A549 treated with DMSO at 1 μM for 4 hours (cell line): ENCODE measurements around the gene KRTAP1-1. TPM values are rescaled to one million over a fixed set of nuclear protein-coding genes. Genes with fewer than 3 reads are reported as not detected.

Experiments used
- total RNA-seq: library from RNA; stranded (reverse); fragments of 200-300 nt; extraction: Qiagen RNA extraction; gene quantifications from 5 replicates; pipeline ENCODE4 v1.2.3, GENCODE V29; 2022; ENCODE audit warnings: low read depth

The KRTAP1-1 gene
- total RNA-seq, result not detected in 5 replicates

GRCh38 chr17:41040783-41041571 lies at the start of gene KRTAP1-1:
TSS of gene KRTAP1-1 (minus strand) at chr17:41041450. CDS start at chr17:41041397, 53 bp downstream.

GRCh38 chr17:41084100-41084856 lies 43.0 kb upstream of the KRTAP1-1 start, which contains the start of gene KRTAP4-7:
TSS of gene KRTAP4-7 (plus strand) at chr17:41084150. CDS start at chr17:41084207, 57 bp downstream.

GRCh38 chr17:41065829-41066624 lies 24.8 kb upstream of the KRTAP1-1 start, which contains the start of gene KRTAP2-4:
TSS of gene KRTAP2-4 (minus strand) at chr17:41065879. CDS start at chr17:41065845, 34 bp downstream.

GRCh38 chr17:41060052-41060604 lies 18.9 kb upstream of the KRTAP1-1 start, which contains the start of gene KRTAP2-3:
TSS of gene KRTAP2-3 (minus strand) at chr17:41060114. CDS start at chr17:41060050, 64 bp downstream.

GRCh38 chr17:41055130-41055529 lies 13.9 kb upstream of the KRTAP1-1 start, which contains the start of gene KRTAP2-2:
TSS of gene KRTAP2-2 (minus strand) at chr17:41055230. CDS start at chr17:41055211, 19 bp downstream.

GRCh38 chr17:41046735-41047465 lies 5.7 kb upstream of the KRTAP1-1 start, which contains the start of gene KRTAP2-1:
TSS of gene KRTAP2-1 (minus strand) at chr17:41047316. CDS start at chr17:41047267, 49 bp downstream.

GRCh38 chr17:41034346-41034935 lies 6.8 kb downstream of the KRTAP1-1 start, which contains the start of gene KRTAP1-3:
TSS of gene KRTAP1-3 (minus strand) at chr17:41034874. CDS start at chr17:41034821, 53 bp downstream.

GRCh38 chr17:41029633-41030245 lies 11.5 kb downstream of the KRTAP1-1 start, which contains the start of gene KRTAP1-4:
TSS of gene KRTAP1-4 (minus strand) at chr17:41030195. CDS start at chr17:41030078, 117 bp downstream.

GRCh38 chr17:41026715-41027471 lies 14.4 kb downstream of the KRTAP1-1 start, which contains the start of gene KRTAP1-5:
TSS of gene KRTAP1-5 (minus strand) at chr17:41027208. CDS start at chr17:41027155, 53 bp downstream.

GRCh38 chr17:41008811-41009210 lies 32.4 kb downstream of the KRTAP1-1 start, which contains the start of gene KRTAP3-1:
TSS of gene KRTAP3-1 (minus strand) at chr17:41009128. CDS start at chr17:41009074, 54 bp downstream.

GRCh38 chr17:40999563-40999962 lies 41.7 kb downstream of the KRTAP1-1 start, which contains the start of gene KRTAP3-2:
TSS of gene KRTAP3-2 (minus strand) at chr17:40999906. CDS start at chr17:40999853, 53 bp downstream.

GRCh38 chr17:40993839-40994238 lies 47.4 kb downstream of the KRTAP1-1 start, which contains the start of gene KRTAP3-3:
TSS of gene KRTAP3-3 (minus strand) at chr17:40994164. CDS start at chr17:40994097, 67 bp downstream.

Other genes starting within 250 kb of the KRTAP1-1 start
- gene KRT28, start 241.5 kb downstream of the KRTAP1-1 start, total RNA-seq, result not detected in 5 replicates
- 80.9 to 125 TPM (median 111 TPM) in 5 replicates for gene KRT10, start 218.8 kb downstream of the KRTAP1-1 start, total RNA-seq
- gene KRT12, start 174.2 kb downstream of the KRTAP1-1 start, total RNA-seq, result not detected in 5 replicates
- 0.29 to 0.47 TPM (median 0.32 TPM) in 5 replicates for gene KRT20, start 156.2 kb downstream of the KRTAP1-1 start, total RNA-seq
- 0.09 to 0.18 TPM (median 0.10 TPM) in 3 of 5 replicates, not detected in the others for gene KRT23, start 103.8 kb downstream of the KRTAP1-1 start, total RNA-seq
- gene KRT39, start 74.5 kb downstream of the KRTAP1-1 start, total RNA-seq, result not detected in 5 replicates
- not detected in 5 replicates for gene KRT40, start 57.1 kb downstream of the KRTAP1-1 start, total RNA-seq
- gene KRTAP3-3, start 47.3 kb downstream of the KRTAP1-1 start, total RNA-seq, result not detected in 5 replicates
- gene KRTAP3-2, start 41.5 kb downstream of the KRTAP1-1 start, total RNA-seq, result 0.26 to 0.35 TPM (median 0.34 TPM) in 3 of 5 replicates, not detected in the others
- not detected in 5 replicates for gene KRTAP3-1, start 32.3 kb downstream of the KRTAP1-1 start, total RNA-seq
- gene KRTAP1-5, start 14.2 kb downstream of the KRTAP1-1 start, total RNA-seq, result 0.08 TPM in 1 of 5 replicates, not detected in the others
- not detected in 5 replicates for gene KRTAP1-4, start 11.3 kb downstream of the KRTAP1-1 start, total RNA-seq
- gene KRTAP1-3, start 6.6 kb downstream of the KRTAP1-1 start, total RNA-seq, result not detected in 5 replicates
- gene KRTAP2-1, start 5.9 kb upstream of the KRTAP1-1 start, total RNA-seq, result not detected in 5 replicates
- gene KRTAP2-2, start 13.8 kb upstream of the KRTAP1-1 start, total RNA-seq, result not detected in 5 replicates
- 0.12 to 0.13 TPM in 2 of 5 replicates, not detected in the others for gene KRTAP2-3, start 18.7 kb upstream of the KRTAP1-1 start, total RNA-seq
- not detected in 5 replicates for gene KRTAP2-4, start 24.4 kb upstream of the KRTAP1-1 start, total RNA-seq
- gene KRTAP4-7, start 42.7 kb upstream of the KRTAP1-1 start, total RNA-seq, result not detected in 5 replicates
- gene KRTAP4-8, start 56.7 kb upstream of the KRTAP1-1 start, total RNA-seq, result not detected in 5 replicates
- not detected in 5 replicates for gene KRTAP4-16, start 60.8 kb upstream of the KRTAP1-1 start, total RNA-seq
- gene KRTAP4-9, start 63.9 kb upstream of the KRTAP1-1 start, total RNA-seq, result 0.20 TPM in 1 of 5 replicates, not detected in the others
- not detected in 5 replicates for gene KRTAP4-11, start 76.9 kb upstream of the KRTAP1-1 start, total RNA-seq
- not detected in 5 replicates for gene KRTAP4-12, start 82.7 kb upstream of the KRTAP1-1 start, total RNA-seq
- not detected in 5 replicates for gene KRTAP4-6, start 99.1 kb upstream of the KRTAP1-1 start, total RNA-seq
- not detected in 5 replicates for gene KRTAP4-5, start 108.4 kb upstream of the KRTAP1-1 start, total RNA-seq
- not detected in 5 replicates for gene KRTAP4-4, start 119.3 kb upstream of the KRTAP1-1 start, total RNA-seq
- gene KRTAP4-3, start 126.8 kb upstream of the KRTAP1-1 start, total RNA-seq, result not detected in 5 replicates
- not detected in 5 replicates for gene KRTAP4-2, start 136.8 kb upstream of the KRTAP1-1 start, total RNA-seq
- gene KRTAP4-1, start 143.5 kb upstream of the KRTAP1-1 start, total RNA-seq, result 0.15 to 0.30 TPM (median 0.20 TPM) in 4 of 5 replicates, not detected in the other
- not detected in 5 replicates for gene KRTAP9-1, start 148.4 kb upstream of the KRTAP1-1 start, total RNA-seq
- gene KRTAP9-2, start 185.2 kb upstream of the KRTAP1-1 start, total RNA-seq, result not detected in 5 replicates
- gene KRTAP9-3, start 191.0 kb upstream of the KRTAP1-1 start, total RNA-seq, result not detected in 5 replicates
- gene KRTAP9-8, start 196.5 kb upstream of the KRTAP1-1 start, total RNA-seq, result not detected in 5 replicates
- not detected in 5 replicates for gene KRTAP9-4, start 208.2 kb upstream of the KRTAP1-1 start, total RNA-seq
- gene KRTAP9-9, start 213.9 kb upstream of the KRTAP1-1 start, total RNA-seq, result not detected in 5 replicates
- not detected in 5 replicates for gene KRTAP9-6, start 223.9 kb upstream of the KRTAP1-1 start, total RNA-seq
- gene KRTAP9-7, start 234.2 kb upstream of the KRTAP1-1 start, total RNA-seq, result not detected in 5 replicates